HepG2 (cell line): ENCODE results near the gene CEP131. TPM values are rescaled to one million over a fixed set of nuclear protein-coding genes. Genes with fewer than 3 reads are reported as not detected.

Source experiments
- HCFC1 ChIP-seq: fragments of 150-350 bp; IDR thresholded peaks from 2 replicates; pipeline ENCODE4 v1.6.1; 2014; ENCODE audit warnings: low read depth, low read length
- ISL2 ChIP-seq: sonication (generic); formaldehyde crosslinking; IDR thresholded peaks from 2 replicates; pipeline ENCODE4 v1.5.0; 2020; ENCODE audit warnings: missing genetic modification reagents
- NR2F6 ChIP-seq, 2 experiments: IDR thresholded peaks; 2 replicates each; pipeline ENCODE4 v1.6.1; 2016; ENCODE audit warnings: antibody characterized with exemption in 1 of 2, mild to moderate bottlenecking in 1 of 2
- RAD51 ChIP-seq: fragments of 450-650 bp; IDR thresholded peaks from 2 replicates; pipeline ENCODE4 v1.6.1; 2016; ENCODE audit warnings: borderline replicate concordance
- RCOR2 ChIP-seq: IDR thresholded peaks from 2 replicates; pipeline ENCODE4 v1.6.1; 2016; ENCODE audit warnings: missing biosample characterization, missing genetic modification reagents
- SMC3 ChIP-seq: IDR thresholded peaks from 2 replicates; pipeline ENCODE4 v1.6.1; 2011; ENCODE audit warnings: low read length, improper control_type of control experiment
- ZBTB38 ChIP-seq: sonication (generic); formaldehyde crosslinking; IDR thresholded peaks from 2 replicates; pipeline ENCODE4 v1.5.1; 2020; ENCODE audit warnings: mild to moderate bottlenecking, missing genetic modification reagents
- ZFP62 ChIP-seq: sonication (generic); formaldehyde crosslinking; IDR thresholded peaks from 2 replicates; pipeline ENCODE4 v1.4.0; 2020; ENCODE audit warnings: missing genetic modification reagents
- ZSCAN20 ChIP-seq: sonication (generic); formaldehyde crosslinking; IDR thresholded peaks from 2 replicates; pipeline ENCODE4 v1.4.0; 2020; ENCODE audit warnings: missing genetic modification reagents, mild to moderate bottlenecking, borderline replicate concordance
- polyA plus RNA-seq, 8 experiments: library from polyadenylated mRNA; depleted of rRNA in 3 of 8; stranded (reverse) in 7 of 8; unstranded in 1 of 8; fragments of >200 nt; fragmentation: Illumina TruSeq in 4 of 8; extraction: Trizol in 4 of 8; gene quantifications; 2 replicates each; pipeline versions ENCODE4 v1.2.1 to v1.2.3, GENCODE V29; 2011 to 2016; ENCODE audit warnings: low read depth in 4 of 8, missing spikeins in 1 of 8, mixed read lengths in 1 of 8; ENCODE audit not compliant: insufficient read depth in 1 of 8
- total RNA-seq, 5 experiments: library from RNA; depleted of rRNA; stranded (reverse); fragments of >200 nt; fragmentation: Illumina TruSeq; extraction: Trizol; gene quantifications; 2 replicates each; pipeline ENCODE4 v1.2.3, GENCODE V29; 2016; ENCODE audit warnings: low read depth in 1 of 5
- TF ChIP-seq, protein P1 (sequence below): IDR thresholded peaks from 2 replicates; pipeline ENCODE4 v1.6.1; 2018; ENCODE audit warnings: missing genetic modification reagents
- TF ChIP-seq, protein P2 (sequence below): sonication (generic); formaldehyde crosslinking; IDR thresholded peaks from 2 replicates; pipeline ENCODE4 v1.4.0; 2020; ENCODE audit warnings: mild to moderate bottlenecking, missing genetic modification reagents
- TF ChIP-seq, protein P3 (sequence below): sonication (generic); formaldehyde crosslinking; IDR thresholded peaks from 2 replicates; pipeline ENCODE4 v1.5.1; 2020; ENCODE audit warnings: mild to moderate bottlenecking, missing genetic modification reagents, moderate library complexity
- TF ChIP-seq, protein P4 (sequence below): sonication (generic); formaldehyde crosslinking; IDR thresholded peaks from 2 replicates; pipeline ENCODE4 v1.4.0; 2020; ENCODE audit warnings: missing genetic modification reagents, borderline replicate concordance
- TF ChIP-seq, protein P5 (sequence below): sonication (generic); formaldehyde crosslinking; IDR thresholded peaks from 2 replicates; pipeline ENCODE4 v1.4.0; 2020; ENCODE audit warnings: mild to moderate bottlenecking, missing genetic modification reagents, borderline replicate concordance

The CEP131 gene
- total and polyA plus RNA-seq, 2 of the 13 experiments (the other 11 are each of a cell fraction or from before 2014, with no cell fraction given): 5.0 to 16.8 TPM

DNA sequence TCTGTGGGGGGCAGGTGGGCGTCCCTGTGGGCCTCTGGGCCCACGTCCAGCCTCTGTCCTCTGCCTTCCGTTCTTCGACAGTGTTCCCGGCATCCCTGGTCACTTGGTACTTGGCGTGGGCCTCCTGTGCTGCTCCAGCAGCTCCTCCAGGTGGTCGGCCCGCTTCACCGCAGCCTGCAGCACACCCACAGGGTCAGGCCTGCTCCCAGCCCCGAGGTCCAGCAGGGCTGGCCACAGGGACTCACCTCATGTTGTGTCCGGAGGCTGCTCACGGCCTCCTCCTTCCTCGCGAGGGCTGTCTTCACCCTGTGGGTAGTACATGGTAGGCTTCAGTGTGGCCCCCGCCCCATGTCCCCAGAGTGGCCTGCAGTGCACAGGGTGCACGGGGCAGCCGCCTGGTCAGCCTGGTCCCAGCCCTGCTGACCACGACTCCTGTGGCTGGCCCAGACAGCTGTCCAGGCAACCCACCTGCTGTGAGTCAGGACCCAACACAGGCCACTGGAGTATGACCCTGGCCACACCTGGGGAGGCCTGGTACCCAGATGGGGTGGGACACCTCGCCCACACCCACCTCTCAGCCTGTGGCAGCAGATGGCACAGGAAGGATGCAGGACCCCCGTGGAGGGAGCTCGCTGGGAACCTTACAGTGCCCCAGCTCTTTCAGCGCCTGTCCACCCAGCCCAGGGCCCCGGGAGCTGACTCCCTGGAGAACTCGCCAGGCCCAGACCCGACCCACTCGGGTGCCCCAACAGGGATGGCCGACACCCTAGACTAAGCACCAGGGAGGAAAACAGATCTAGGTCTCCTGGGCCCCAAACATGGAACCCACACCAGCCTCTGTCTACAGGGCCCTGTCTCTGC, 32.9 kb downstream of the CEP131 start (continued):
- TF ChIP-seq RCOR2 (no peak), RAD51 (no peak), HCFC1 (no peak), NR2F6 (IDR thresholded peaks at IDR 0.05) (no peak), NR2F6 (CRISPR knock-in tag; IDR thresholded peaks at IDR 0.05) (0 out of 2 replicates have a peak, but pooled peaks have one; percentile 13), ZBTB38 (CRISPR knock-in tag) (peak; percentile 83), SMC3 (peak; percentile 5; the same call in 1 of the 2 replicates), ZSCAN20 (CRISPR knock-in tag) (no peak), ISL2 (CRISPR knock-in tag) (no peak), ZFP62 (CRISPR knock-in tag) (no peak)
- TF ChIP-seq, protein P1, sequence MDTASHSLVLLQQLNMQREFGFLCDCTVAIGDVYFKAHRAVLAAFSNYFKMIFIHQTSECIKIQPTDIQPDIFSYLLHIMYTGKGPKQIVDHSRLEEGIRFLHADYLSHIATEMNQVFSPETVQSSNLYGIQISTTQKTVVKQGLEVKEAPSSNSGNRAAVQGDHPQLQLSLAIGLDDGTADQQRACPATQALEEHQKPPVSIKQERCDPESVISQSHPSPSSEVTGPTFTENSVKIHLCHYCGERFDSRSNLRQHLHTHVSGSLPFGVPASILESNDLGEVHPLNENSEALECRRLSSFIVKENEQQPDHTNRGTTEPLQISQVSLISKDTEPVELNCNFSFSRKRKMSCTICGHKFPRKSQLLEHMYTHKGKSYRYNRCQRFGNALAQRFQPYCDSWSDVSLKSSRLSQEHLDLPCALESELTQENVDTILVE (CRISPR knock-in tag): no peak
- TF ChIP-seq, protein P2, sequence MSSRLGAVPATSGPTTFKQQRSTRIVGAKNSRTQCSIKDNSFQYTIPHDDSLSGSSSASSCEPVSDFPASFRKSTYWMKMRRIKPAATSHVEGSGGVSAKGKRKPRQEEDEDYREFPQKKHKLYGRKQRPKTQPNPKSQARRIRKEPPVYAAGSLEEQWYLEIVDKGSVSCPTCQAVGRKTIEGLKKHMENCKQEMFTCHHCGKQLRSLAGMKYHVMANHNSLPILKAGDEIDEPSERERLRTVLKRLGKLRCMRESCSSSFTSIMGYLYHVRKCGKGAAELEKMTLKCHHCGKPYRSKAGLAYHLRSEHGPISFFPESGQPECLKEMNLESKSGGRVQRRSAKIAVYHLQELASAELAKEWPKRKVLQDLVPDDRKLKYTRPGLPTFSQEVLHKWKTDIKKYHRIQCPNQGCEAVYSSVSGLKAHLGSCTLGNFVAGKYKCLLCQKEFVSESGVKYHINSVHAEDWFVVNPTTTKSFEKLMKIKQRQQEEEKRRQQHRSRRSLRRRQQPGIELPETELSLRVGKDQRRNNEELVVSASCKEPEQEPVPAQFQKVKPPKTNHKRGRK (CRISPR knock-in tag): no peak
- TF ChIP-seq, protein P3, sequence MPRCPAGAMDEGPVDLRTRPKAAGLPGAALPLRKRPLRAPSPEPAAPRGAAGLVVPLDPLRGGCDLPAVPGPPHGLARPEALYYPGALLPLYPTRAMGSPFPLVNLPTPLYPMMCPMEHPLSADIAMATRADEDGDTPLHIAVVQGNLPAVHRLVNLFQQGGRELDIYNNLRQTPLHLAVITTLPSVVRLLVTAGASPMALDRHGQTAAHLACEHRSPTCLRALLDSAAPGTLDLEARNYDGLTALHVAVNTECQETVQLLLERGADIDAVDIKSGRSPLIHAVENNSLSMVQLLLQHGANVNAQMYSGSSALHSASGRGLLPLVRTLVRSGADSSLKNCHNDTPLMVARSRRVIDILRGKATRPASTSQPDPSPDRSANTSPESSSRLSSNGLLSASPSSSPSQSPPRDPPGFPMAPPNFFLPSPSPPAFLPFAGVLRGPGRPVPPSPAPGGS: 0 out of 2 replicates have a peak, but pooled peaks have one; percentile 25
- TF ChIP-seq, protein P4, sequence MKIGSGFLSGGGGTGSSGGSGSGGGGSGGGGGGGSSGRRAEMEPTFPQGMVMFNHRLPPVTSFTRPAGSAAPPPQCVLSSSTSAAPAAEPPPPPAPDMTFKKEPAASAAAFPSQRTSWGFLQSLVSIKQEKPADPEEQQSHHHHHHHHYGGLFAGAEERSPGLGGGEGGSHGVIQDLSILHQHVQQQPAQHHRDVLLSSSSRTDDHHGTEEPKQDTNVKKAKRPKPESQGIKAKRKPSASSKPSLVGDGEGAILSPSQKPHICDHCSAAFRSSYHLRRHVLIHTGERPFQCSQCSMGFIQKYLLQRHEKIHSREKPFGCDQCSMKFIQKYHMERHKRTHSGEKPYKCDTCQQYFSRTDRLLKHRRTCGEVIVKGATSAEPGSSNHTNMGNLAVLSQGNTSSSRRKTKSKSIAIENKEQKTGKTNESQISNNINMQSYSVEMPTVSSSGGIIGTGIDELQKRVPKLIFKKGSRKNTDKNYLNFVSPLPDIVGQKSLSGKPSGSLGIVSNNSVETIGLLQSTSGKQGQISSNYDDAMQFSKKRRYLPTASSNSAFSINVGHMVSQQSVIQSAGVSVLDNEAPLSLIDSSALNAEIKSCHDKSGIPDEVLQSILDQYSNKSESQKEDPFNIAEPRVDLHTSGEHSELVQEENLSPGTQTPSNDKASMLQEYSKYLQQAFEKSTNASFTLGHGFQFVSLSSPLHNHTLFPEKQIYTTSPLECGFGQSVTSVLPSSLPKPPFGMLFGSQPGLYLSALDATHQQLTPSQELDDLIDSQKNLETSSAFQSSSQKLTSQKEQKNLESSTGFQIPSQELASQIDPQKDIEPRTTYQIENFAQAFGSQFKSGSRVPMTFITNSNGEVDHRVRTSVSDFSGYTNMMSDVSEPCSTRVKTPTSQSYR (CRISPR knock-in tag): no peak
- TF ChIP-seq, protein P5, sequence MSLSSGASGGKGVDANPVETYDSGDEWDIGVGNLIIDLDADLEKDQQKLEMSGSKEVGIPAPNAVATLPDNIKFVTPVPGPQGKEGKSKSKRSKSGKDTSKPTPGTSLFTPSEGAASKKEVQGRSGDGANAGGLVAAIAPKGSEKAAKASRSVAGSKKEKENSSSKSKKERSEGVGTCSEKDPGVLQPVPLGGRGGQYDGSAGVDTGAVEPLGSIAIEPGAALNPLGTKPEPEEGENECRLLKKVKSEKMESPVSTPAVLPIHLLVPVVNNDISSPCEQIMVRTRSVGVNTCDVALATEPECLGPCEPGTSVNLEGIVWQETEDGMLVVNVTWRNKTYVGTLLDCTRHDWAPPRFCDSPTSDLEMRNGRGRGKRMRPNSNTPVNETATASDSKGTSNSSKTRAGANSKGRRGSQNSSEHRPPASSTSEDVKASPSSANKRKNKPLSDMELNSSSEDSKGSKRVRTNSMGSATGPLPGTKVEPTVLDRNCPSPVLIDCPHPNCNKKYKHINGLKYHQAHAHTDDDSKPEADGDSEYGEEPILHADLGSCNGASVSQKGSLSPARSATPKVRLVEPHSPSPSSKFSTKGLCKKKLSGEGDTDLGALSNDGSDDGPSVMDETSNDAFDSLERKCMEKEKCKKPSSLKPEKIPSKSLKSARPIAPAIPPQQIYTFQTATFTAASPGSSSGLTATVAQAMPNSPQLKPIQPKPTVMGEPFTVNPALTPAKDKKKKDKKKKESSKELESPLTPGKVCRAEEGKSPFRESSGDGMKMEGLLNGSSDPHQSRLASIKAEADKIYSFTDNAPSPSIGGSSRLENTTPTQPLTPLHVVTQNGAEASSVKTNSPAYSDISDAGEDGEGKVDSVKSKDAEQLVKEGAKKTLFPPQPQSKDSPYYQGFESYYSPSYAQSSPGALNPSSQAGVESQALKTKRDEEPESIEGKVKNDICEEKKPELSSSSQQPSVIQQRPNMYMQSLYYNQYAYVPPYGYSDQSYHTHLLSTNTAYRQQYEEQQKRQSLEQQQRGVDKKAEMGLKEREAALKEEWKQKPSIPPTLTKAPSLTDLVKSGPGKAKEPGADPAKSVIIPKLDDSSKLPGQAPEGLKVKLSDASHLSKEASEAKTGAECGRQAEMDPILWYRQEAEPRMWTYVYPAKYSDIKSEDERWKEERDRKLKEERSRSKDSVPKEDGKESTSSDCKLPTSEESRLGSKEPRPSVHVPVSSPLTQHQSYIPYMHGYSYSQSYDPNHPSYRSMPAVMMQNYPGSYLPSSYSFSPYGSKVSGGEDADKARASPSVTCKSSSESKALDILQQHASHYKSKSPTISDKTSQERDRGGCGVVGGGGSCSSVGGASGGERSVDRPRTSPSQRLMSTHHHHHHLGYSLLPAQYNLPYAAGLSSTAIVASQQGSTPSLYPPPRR (CRISPR knock-in tag): no peak
